ENCODE results near the gene PTPRC. TPM values are rescaled to one million over a fixed set of nuclear protein-coding genes. Genes with fewer than 3 reads are reported as not detected.

Gene PTPRC
- polyA plus RNA-seq, 1 donor (not counting 4 experiments of a cell fraction or from before 2014, with no cell fraction given) = not detected

DNA sequence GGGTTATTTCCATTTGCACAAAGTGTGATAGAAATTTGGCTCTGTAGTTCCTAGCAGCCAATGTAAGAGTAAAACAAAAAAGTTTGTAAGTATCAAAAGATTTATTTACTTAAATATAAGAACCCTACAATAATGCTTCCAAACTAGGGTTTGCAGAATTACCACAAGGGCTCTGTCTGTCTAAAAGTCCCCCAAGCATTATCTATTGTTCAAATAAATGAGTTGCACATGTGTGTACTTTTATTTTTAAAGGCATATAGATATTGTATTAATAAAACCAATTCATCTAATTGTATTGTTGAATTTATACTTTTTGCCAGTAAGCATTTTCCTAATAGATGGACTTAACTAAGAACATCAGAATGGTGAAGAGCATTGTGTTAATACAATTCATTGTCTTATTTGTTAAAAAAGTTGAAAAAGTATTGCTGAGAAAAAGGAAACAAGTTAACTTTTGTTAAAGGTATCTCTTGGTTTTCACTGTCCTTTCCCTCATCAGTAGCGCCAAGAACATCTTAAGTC is 863 bp upstream of the PTPRC start:
- Histone ChIP-seq H3K4me2 (ENCODE audit: control insufficient read depth, extremely low read depth, insufficient read depth, low read depth, low read length) (no peak overlapping the region), H3K4me1 (ENCODE audit: control insufficient read depth, extremely low read depth, insufficient read depth, low read length) (peaks cover 9% of the 10 kb centered on the region), H3K9me1 (ENCODE audit: control insufficient read depth, extremely low read depth, insufficient read depth, low read length) (no peaks in the 10 kb centered on the region), H3K27me3 (ENCODE audit: control insufficient read depth, extremely low read depth, insufficient read depth, low read length) (no peaks in the 10 kb centered on the region), H2AFZ (ENCODE audit: control insufficient read depth, low read length) (no peak overlapping the region), H4K20me1 (ENCODE audit: control insufficient read depth, extremely low read depth, insufficient read depth, low read length) (no peaks in the 10 kb centered on the region), H3K4me3 (ENCODE audit: control insufficient read depth in 2 of 3, extremely low read depth in 1 of 3, insufficient read depth in 2 of 3, low read depth in 1 of 3, low read length in 3 of 3) (no peak overlapping the region), H3K9me3 (ENCODE audit: control insufficient read depth, low read depth, low read length) (no peaks in the 10 kb centered on the region), H3K27ac (ENCODE audit: control insufficient read depth, insufficient read depth, low read length) (no peak overlapping the region), H3K36me3 (ENCODE audit: control insufficient read depth in 2 of 2, extremely low read depth in 1 of 2, insufficient read depth in 2 of 2, low read length in 2 of 2) (no peaks in the 10 kb centered on the region), H3K79me2 (ENCODE audit: control insufficient read depth, insufficient read depth, low read length) (no peaks in the 10 kb centered on the region), H3K9ac (ENCODE audit: control insufficient read depth, extremely low read depth, insufficient read depth, low read length) (no peak overlapping the region)
- no peak for TF ChIP-seq CTCF (optimal IDR thresholded peaks at IDR 0.05 in 1 of 3, IDR thresholded peaks at IDR 0.05 in 1 of 3, conservative IDR thresholded peaks at IDR 0.05 in 1 of 3; ENCODE audit: extremely low read depth in 1 of 3, insufficient read depth in 2 of 3, low read length in 3 of 3)
- no peak for TF ChIP-seq EZH2 (IDR thresholded peaks at IDR 0.05; ENCODE audit: low read length)
- DNase-seq (ENCODE audit: low read depth, low spot score) = no peak
- no peak for FAIRE-seq
- dilution Hi-C loops (cut with MboI; ENCODE audit: extremely low pct_ligation_motif_present, low sequenced_read_pairs) = no loop called here

GRCh38 chr1:198638441-198638840 is 399 bp upstream of the PTPRC start:
- H3K27me3 ChIP-seq (ENCODE audit: control insufficient read depth, extremely low read depth, insufficient read depth, low read length) = no peaks in the 10 kb centered on the region
- dilution Hi-C loops (cut with MboI; ENCODE audit: extremely low pct_ligation_motif_present, low sequenced_read_pairs) = no loop called here
- no peak for FAIRE-seq
- no peaks in the 10 kb centered on the region for H3K9me3 ChIP-seq (ENCODE audit: control insufficient read depth, low read depth, low read length)
- H3K9me1 ChIP-seq (ENCODE audit: control insufficient read depth, extremely low read depth, insufficient read depth, low read length) = no peaks in the 10 kb centered on the region
- DNase-seq (ENCODE audit: low read depth, low spot score) = no peak
- H3K36me3 ChIP-seq (ENCODE audit: control insufficient read depth in 2 of 2, extremely low read depth in 1 of 2, insufficient read depth in 2 of 2, low read length in 2 of 2) = no peaks in the 10 kb centered on the region
- no peak overlapping the region for H3K27ac ChIP-seq (ENCODE audit: control insufficient read depth, insufficient read depth, low read length)
- H3K4me2 ChIP-seq (ENCODE audit: control insufficient read depth, extremely low read depth, insufficient read depth, low read depth, low read length) = no peak overlapping the region
- no peak overlapping the region for H3K4me3 ChIP-seq (ENCODE audit: control insufficient read depth in 2 of 3, extremely low read depth in 1 of 3, insufficient read depth in 2 of 3, low read depth in 1 of 3, low read length in 3 of 3)
- no peaks in the 10 kb centered on the region for H3K79me2 ChIP-seq (ENCODE audit: control insufficient read depth, insufficient read depth, low read length)
- peaks cover 9% of the 10 kb centered on the region for H3K4me1 ChIP-seq (ENCODE audit: control insufficient read depth, extremely low read depth, insufficient read depth, low read length)
- H2AFZ ChIP-seq (ENCODE audit: control insufficient read depth, low read length) = no peak overlapping the region
- H3K9ac ChIP-seq (ENCODE audit: control insufficient read depth, extremely low read depth, insufficient read depth, low read length) = no peak overlapping the region
- no peak for TF ChIP-seq CTCF (optimal IDR thresholded peaks at IDR 0.05 in 1 of 3, IDR thresholded peaks at IDR 0.05 in 1 of 3, conservative IDR thresholded peaks at IDR 0.05 in 1 of 3; ENCODE audit: extremely low read depth in 1 of 3, insufficient read depth in 2 of 3, low read length in 3 of 3)
- H4K20me1 ChIP-seq (ENCODE audit: control insufficient read depth, extremely low read depth, insufficient read depth, low read length) = no peaks in the 10 kb centered on the region

All from keratinocyte (primary cell).